Kidney glomerular epithelial cell (primary cell): Measurements from ENCODE around the gene RPL14.
"Not testable (repeated sequence)": the region's sequence is repeated elsewhere in the genome, so short reads cannot be mapped to it uniquely, and the experiment has no call there.

ENCODE experiments used
- DNase-seq: peaks from one replicate; lab custom pipeline; 2025; lab: John Stamatoyannopoulos, UW

The RPL14 gene

DNA sequence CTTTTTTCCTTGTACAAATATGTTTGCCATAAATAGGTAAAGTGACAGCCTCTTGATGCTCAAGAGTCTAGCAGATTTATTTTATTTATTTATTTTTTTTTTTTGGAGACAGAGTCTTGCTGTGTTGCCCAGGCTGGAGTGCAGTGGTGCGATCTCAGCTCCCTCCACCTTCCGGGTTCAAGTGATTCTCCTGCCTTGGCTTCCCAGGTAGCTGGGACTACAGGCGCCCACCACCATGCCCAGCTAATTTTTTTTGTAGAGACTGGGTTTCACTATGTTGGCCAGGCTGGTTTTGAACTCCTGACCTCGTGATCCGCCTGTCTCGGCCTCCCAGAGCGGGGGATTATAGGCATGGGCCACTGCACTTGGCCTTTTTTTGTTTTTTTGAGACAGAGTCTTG is 5.7 kb downstream of the RPL14 start:
- not testable (repeated sequence) for DNase-seq

DNA sequence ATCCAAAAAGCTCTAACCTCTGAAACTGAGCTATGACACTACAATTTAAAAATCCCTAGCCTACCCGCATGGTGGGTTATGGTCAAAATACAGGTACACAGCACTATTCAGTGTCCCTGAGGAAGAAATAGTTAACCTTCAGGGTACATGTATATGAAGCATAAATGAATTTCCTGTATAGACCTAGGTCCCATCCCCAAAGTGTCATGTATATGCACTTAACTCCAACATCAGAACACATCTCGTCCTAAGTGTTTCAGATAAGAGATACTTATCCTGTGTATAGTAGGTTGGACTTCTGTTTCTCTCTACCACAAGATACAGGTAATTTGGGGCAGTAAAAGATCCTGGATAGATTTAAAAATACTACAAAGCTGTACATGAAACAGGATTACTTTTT is 6.4 kb downstream of the RPL14 start:
- no peak for DNase-seq

DNA sequence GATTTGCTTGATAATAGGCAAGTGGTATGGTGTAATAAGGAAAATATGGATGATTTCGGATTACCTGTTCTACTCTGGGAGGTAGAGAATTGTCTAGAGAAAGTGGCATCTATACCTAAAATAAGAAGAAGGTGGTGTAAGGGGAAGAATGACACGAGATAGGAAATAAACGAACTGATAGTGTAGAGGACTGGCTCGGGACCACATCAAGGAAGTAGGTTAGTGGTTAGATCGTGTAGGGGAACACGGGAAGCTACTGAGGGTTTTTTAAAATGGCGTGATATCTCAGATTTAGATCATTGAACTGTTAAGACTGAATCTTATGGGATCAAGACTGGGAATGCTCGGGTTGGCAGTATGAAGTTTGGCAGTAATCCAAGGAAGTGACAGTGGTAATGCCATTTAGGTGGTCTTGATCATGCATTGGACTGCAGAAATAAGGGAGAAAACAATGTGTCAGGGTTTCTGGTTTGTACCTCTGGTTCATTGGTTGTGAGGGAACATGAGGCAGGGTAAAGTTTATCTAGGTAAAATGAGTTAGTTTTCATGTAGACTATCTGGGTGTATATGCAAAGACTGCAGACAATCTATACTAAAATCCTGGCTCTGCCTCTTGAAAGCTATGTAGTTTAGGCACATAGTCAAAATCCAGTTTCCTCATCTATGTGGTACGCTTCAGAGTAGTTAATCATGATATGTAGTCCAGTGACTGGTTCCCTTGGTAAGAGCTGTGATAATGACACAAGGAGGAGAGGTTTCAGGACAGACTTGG is 7.4 kb downstream of the RPL14 start:
- DNase-seq, result no peak

DNA sequence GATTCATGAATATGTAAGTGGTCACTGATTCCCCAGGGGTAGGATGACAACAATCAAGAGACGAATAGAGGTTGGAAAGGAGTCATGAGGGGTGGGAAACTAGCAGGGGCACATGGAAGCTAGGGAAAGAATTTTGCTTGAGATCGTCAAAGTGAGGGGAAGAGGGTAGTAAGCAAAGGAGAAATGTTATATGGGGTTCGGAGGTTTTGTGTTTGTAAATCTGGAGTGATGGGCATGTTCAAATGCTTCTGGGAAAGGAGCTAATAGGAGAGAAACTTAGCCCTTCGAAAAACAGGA is 7.9 kb downstream of the RPL14 start:
- DNase-seq, result no peak

DNA sequence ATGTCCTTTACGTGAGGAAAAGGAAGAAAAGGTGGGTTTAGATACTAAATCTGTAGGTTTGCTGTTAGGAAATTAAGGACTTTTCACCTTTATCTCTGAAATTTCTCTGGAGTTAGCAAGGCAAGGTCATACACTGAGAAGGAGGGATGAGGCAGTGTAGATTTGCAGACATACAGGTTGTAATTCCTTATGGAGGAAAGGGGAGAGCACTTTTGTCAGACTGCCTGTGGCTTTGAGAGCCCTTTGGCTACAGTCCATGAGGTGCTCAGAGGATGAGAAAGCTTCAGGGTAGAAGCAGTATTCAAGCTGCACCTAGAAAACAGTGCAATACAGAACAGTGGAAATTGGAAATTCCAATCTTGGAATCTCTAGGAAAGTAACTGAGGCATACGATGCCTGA is 8.3 kb downstream of the RPL14 start:
- no peak for DNase-seq

DNA sequence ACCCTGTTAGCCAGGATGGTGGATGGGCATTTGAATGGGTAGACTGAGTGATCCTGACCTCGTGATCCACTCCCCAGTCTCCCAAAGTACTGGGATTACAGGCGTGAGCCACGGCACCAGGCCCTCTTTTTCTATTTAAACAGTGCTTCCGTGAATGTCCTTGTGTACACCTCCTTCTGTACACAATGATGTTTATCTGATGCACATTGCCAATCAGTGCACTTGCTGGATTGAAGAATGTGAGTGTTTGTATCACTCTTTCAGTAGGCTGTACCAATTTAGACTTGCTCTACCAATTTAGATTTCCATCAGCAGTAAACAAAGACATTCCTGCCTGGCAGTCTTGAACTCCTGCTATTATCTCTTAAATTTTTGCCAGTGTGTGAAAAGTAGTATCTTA is 10.9 kb downstream of the RPL14 start:
- DNase-seq, result no peak

DNA sequence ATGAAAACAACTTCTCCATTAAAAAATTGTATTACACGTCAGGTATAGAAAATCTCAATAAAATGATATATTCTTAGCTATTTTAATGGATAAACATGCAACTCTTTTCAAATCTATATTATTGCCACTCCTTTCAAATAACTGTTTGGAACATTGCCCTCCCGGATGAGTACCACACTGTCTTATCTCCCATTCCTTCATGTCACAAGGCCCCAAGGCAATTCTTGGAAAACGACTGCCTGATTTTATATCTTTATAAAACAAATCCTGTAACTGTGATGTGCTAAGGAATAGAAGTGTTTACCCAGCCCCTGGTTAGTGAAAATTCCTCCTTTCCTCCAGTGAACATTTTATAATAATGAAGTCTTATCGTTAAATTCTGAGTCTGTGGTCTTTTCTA is 13.6 kb downstream of the RPL14 start:
- DNase-seq, result no peak

DNA sequence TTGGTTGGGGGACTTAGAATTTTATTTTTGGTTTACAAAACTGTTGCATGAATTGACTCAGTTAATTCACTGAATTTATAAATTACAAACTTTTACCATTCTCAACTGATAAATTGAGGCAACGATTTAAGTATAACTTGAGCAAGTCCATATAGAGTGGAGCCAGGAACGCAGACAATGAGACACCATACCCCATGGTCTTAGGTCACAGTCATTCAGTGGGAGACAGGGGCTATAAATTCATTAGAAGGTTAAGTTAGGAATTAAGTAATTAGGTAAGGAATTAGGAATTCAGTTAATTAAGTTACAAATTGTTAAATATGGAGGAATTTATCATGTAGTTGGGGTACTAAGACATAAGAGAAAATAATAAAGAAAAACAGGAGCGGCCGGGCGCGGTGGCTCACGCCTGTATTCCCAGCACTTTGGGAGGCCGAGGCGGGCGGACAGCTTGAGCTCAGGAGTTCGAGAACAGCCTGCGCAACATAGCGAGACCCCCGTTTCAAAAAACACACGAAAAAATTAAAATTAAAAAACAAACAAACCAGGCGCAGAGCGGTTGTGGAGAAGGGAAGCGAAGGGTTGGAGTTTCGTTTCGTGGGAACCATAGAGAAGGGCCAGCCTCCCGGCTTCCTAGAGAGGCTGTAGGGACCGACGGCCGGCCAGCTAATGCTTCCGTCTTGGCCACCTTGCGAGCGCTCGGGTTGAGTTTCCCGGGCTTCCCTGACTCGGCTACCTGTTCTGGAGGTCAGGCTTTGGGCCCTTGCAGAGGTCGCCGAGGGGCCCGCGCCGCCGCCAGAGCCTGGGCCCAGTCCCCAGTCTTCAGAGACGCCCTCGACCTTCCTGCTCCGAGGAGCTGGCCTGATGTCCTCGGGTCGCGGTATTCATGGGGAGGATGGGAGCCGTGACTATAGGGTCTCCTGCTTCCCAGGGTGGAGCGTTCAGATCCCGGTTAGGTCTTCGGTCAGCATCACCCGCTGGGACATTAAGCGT is 19.6 kb downstream of the RPL14 start, which contains the start of gene ZNF619:
Gene ZNF619, plus strand, starts transcription at position 645 of the 993 bp plus-strand sequence. CDS start 858 bp downstream, outside the sequence.
- DNase-seq, result peak; percentile 34

DNA sequence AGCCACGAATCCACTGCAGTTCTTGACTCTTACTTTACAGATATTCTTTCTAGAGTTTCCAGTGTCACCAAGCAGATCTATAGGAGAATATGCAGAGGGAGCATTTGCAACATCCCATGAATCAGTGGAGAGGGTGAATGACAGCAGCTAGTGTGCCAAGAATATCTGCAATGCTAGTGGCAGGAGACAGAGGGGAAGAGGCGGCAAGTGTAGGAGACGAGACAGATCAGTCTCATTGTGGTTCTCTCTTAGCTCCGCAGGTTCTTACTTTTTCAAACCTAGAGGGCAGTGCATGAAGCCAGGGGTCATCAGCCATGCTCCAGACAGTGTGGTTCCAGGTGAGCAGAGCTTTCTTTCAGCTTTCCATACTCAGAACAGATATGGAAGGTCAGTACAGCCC is 20.5 kb downstream of the RPL14 start:
- DNase-seq, result no peak

DNA sequence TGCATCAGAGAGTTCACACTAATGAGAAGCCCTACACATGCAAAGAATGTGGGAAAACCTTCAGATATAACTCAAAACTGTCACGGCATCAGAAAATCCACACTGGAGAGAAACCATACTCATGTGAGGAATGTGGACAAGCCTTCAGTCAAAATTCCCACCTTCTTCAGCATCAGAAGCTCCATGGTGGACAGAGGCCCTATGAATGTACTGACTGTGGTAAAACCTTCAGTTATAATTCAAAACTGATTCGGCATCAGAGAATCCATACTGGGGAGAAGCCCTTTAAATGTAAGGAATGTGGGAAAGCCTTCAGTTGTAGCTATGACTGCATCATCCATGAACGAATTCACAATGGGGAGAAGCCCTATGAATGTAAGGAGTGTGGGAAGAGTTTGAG is 30.0 kb downstream of the RPL14 start:
- no peak for DNase-seq

DNA sequence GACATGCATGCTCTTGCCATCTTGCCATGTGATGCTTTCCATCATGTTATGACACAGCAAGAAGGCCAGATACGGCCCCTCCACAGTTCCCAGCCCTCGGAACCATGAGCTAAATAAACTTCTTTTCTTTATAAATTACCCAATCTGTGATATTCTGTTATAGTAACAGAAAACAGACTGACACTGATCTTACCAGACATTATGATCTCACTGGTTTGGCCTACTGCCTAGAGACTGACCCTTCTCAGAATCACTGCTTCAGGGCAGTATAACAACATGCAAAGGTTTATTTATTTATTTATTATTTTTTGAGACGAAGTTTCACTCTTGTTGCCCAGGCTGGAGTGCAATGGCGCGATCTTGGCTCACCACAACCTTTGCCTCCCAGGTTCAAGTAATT is 33.8 kb downstream of the RPL14 start:
- DNase-seq, result no peak

DNA sequence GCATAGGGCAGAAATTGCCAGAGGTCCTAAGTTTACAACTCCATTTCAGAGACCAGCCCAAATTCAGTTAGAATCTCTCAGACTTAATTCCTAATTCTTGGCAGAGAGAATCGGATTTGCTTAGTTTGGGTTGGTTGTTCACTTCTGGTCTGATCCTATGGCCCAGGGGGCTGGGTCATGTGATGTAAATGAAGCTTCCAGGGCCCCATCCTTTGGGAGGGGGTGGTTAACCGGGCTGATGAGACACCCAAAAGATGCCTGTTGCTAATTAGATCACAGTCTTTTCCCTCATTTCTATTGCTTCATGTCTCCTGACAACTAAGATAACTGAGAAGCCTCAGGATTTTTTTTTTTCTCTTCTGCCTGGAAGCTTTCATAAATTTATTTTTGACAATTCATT is 37.6 kb downstream of the RPL14 start:
- DNase-seq, result no peak

DNA sequence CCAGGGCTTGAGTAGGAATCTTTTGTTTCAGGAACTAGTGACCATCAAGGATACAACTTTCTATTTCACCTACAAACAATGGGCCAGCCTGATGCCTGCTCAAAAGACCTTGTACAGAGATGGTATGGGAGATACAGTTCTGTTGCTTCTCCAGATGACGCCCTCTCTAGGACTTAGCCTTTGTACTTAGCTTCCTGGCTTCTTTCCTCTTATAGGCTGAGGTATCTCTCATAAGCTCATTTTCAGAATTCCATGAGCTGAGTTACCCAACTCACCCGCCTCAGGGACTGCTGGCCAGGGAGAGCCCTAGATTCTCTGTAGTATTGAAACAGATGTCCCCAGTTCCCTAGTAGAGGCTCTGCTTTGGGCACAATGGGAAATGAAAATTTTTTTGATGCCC is 40.1 kb downstream of the RPL14 start:
- no peak for DNase-seq

DNA sequence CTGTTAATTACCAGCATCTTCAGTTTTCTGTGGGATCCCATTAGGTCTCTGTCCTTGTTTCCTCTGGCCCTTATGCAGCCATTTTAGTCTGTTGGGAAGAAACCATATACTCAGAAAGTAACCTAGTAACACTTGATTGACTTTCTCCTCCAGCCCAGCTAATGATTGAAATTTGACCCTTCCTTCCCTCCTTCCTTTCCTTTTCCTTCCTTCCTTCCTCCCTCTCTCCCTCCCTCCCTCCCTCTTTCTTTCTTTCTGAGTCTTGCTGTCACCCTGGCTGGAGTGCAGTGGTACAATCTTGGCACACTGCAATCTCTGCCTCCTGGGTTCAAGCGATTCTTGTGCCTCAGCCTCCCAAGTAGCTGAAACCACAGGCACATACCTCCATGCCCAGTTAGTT is 42.8 kb downstream of the RPL14 start:
- DNase-seq, result no peak

DNA sequence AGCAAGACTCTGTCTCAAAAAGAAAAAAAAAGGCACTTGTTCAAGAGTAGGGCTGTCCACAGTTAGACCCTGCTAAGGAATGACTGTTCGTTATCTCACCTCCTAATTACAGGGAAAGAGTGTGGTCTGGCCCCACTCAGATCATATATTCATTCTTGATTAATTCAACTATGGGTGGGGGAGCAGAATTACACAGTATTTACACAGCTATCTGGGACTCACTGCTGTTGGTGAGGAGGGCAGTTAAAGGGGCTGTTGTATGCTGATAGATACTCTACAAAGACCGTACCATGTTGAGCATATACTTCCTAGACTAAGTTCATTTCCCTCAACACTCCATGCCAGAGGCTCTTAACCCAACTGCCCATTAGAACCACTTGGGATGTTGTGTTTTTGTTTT is 44.9 kb downstream of the RPL14 start:
- no peak for DNase-seq

DNA sequence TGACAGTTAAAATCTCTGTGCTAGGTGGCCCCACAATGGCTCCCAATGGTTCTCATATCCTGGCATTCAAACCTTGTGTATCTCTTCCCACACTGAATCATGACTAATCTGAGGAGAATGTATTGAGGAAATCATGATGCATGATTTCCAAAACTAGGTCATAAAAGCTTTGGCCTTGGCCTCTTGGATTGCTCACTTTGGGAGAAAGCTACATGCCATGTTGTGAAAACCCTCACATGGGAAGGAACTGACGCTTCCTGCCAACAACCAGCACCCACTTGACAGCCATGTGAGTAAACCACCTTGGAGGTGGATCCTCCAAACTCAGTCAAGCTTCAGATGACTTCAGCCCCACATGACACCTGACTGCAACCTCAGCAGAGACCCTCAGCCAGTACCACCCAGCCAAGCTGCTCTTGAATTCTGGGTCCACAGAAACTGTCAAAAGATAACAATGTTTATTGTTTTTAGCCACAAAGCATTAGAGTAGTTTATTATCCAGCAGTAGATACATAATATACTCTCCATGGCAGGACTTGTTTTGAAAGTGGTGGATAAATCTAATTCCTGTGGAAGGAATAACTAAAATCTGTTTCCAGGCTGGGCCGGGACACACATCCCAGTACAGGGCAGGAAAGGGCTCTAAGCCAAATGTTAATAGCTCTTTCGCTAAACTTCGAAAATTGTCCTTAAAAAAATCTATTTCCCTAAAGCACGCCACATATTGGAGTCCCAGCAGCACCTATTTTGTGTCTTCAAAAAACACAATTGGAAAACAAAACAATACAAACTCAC is 47.7 kb downstream of the RPL14 start:
- DNase-seq, result peak; percentile 93

DNA sequence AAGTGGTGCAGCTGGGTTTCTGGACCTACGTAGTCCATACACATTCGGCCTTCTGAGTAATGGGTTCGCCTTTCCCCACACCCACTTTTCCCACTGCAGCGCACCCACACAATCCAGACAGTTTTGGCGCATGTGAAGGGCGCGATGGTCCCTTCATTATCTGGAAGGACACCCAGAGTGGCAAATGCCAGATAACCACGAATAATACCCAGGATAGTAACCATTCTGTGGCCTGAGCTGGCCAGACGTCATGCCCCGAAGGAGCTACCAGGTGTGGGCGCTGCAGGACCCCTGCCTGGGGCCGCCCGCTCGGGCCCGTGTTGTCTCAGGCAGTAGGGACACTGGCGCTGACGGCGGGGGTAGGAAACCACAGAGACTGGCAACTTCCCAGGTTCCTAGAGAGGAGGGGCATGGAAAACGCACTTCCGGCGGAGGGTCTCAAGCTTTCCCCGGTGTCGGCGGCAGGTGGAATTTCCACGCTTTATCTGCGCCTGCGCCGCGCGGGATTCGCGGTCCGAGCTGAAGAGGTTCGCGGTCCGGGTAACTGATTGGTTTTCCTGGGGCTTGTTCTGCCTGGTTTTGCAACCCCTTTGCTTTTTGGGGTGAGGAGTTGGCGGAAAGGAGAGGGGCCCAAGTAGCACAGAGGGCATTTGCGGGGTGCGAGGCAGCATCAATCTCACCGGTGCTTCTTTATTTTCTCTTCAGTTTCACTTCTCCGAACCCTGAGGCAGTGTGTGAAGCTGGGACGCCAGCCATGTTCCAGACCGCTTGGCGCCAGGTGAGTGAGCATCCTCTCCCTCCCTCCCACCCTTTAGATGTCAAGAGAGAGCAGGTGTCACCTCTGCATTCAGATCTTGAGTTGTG is 48.7 kb downstream of the RPL14 start, which contains the start of gene ZNF620:
Gene ZNF620, plus strand, starts transcription at position 441 of the 864 bp plus-strand sequence. Its CDS starts 314 bp downstream, at position 755.
- DNase-seq, result peak; percentile 44

DNA sequence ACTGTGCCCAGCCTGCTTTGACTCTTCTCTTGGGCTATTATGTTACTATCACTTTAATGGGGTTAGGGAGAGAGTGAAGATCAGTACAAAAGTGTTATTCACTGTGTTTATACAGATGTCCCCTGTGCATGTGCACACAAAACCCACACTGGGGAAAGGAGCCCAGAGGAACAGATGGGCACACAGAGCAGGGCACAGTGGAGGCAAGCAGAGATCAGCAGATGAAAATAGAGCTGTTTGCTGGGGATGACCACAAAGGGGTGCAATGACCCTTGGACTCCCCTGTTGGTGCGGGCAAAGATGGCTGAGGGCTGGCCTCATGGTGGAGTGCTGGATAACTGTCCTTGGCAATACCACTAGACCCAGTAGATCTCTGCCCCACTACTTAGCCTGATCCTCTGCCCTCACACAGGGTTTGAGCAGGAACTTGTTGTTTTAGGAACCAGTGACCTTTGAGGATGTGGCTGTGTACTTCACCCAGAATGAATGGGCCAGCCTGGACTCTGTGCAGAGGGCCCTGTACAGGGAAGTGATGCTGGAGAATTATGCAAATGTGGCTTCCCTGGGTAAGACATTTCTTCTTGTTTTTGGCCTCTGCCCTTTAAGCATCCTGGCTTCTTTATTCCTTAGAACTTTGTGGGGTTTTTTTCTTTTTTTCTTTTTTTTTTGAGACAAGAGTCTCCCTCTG is 54.0 kb downstream of the RPL14 start:
- no peak for DNase-seq

DNA sequence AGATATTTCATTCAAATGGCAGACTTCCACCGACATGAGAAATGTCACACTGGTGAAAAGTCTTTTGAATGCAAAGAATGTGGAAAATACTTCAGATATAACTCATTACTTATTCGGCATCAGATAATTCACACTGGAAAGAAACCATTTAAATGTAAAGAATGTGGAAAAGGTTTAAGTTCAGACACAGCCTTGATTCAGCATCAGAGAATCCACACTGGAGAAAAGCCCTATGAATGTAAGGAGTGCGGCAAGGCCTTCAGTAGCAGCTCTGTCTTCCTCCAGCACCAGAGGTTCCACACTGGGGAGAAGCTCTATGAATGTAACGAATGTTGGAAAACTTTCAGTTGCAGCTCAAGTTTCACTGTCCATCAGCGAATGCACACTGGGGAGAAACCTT is 59.1 kb downstream of the RPL14 start:
- no peak for DNase-seq

DNA sequence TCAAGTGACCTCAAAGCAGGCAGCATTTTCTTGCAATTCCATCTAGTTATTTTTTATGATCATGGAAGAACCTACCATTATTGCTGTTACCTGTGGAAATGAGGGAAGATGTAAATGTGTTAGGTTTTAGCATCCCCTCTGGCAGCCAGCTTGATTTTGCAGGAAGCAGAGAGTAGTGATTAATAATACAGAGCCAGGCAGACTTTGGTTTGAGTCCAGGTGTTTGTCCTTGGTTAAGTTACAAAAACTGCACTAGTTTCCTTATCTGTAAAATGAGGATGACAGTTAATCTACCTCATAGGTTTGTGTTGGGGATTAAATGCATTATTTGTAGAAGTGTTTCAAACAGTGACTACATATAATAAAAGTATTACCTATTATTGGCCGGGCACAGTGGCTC is 60.9 kb downstream of the RPL14 start:
- DNase-seq, result no peak
